ENCODE results near the gene ACADS. TPM values are rescaled to one million over a fixed set of nuclear protein-coding genes. Genes with fewer than 3 reads are reported as not detected.
"Not testable (repeated sequence)": the region's sequence is repeated elsewhere in the genome, so short reads cannot be mapped to it uniquely, and the experiment has no call there.

ACADS gene
- total RNA-seq, 1 donor from 2014 or later: 5.9 TPM

GRCh38 chr12:120721866-120722265 lies 3.8 kb upstream of the ACADS start:
- Mint-ChIP-seq H3K9me3 (no peaks in the 10 kb centered on the region), H3K27ac (ENCODE audit: unreplicated experiment) (no peak overlapping the region), H3K4me1 (peaks cover 18% of the 10 kb centered on the region), H3K27me3 (ENCODE audit: low read depth) (no peaks in the 10 kb centered on the region), H3K4me3 (no peak overlapping the region), H3K36me3 (ENCODE audit: low read depth) (peaks cover 11% of the 10 kb centered on the region)
- no peak for DNase-seq (ENCODE audit: low read depth, low spot score)
- TF ChIP-seq CTCF (conservative IDR thresholded peaks at IDR 0.05): no peak

DNA sequence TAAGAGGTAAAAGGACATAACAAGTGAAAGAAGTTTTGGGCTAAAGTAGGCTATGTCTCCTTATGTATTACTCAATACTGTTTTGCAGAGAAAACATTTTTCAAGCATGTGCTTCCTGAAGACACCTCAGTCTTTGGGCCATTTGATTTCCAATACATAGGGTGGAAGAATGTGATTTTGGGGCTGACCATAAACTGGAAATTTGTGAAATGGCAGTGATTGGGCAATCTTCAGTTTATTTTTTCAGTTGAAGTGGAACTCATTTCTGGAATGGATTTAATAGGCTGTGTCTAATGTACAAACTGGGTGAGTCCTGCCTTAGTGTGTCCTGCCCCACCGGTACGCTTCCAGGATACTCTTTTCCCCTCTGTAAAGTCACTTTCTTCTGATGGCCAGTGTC lies 2.8 kb upstream of the ACADS start:
- H3K9me3 Mint-ChIP-seq: no peaks in the 10 kb centered on the region
- no peak for DNase-seq (ENCODE audit: low read depth, low spot score)
- no peak overlapping the region for H3K4me3 Mint-ChIP-seq
- H3K27ac Mint-ChIP-seq (ENCODE audit: unreplicated experiment): no peak overlapping the region
- peaks cover 18% of the 10 kb centered on the region for H3K4me1 Mint-ChIP-seq
- no peak for TF ChIP-seq CTCF (conservative IDR thresholded peaks at IDR 0.05)
- H3K36me3 Mint-ChIP-seq (ENCODE audit: low read depth): peaks cover 11% of the 10 kb centered on the region
- H3K27me3 Mint-ChIP-seq (ENCODE audit: low read depth): no peaks in the 10 kb centered on the region

DNA sequence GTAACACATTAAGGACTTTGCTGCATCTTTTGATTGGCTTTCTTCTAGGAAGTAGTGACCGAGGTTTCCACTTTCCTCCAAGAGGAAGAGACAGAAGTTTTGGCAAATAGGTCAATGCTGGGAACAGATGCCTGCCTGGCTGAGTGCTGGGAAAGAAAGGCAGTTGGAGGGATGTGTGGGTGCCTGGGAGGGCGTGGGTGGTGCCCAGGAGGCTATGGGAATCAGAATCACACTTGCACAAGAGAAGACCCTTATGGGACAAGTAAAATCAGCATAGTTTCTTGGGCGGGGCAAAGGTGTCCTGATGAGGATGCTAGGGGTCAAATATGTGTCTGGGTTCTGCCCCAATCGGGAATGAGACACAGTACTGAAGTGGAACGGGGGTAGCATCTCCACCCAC lies 906 bp upstream of the ACADS start:
- Mint-ChIP-seq H3K27ac (ENCODE audit: unreplicated experiment) (peak overlapping the region; percentile 9), H3K9me3 (no peaks in the 10 kb centered on the region), H3K27me3 (ENCODE audit: low read depth) (no peaks in the 10 kb centered on the region), H3K4me3 (peak overlapping the region; percentile 84), H3K4me1 (peaks cover 18% of the 10 kb centered on the region), H3K36me3 (ENCODE audit: low read depth) (peaks cover 4% of the 10 kb centered on the region)
- DNase-seq (ENCODE audit: low read depth, low spot score): no peak
- TF ChIP-seq CTCF (conservative IDR thresholded peaks at IDR 0.05): no peak

DNA sequence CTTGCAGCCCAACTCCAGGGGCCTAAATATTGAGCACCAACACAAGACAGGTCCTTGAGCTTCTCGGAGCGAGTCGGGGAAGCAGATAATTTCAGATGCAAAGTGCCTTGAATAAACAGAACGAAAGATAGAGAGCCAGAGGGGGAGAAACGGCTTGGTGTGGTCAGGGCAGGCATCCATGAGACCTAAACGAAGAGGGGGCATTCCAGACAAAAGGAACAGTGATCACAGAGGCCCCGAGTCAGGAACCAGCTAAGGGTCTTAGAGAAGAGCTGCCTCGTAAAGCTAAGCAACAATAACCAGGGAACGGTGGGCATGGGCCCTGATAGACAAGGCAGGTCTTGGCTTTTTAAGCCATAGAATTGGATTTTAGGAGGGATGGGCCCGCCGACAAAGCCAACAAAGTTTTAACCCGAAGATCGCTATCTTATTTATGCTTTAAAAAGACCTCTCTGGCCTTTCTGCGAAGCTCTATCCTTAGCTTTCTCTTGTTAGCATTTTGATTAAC lies 421 bp upstream of the ACADS start:
- Mint-ChIP-seq H3K4me3 (peak overlapping the region; percentile 84), H3K4me1 (peaks cover 18% of the 10 kb centered on the region), H3K36me3 (ENCODE audit: low read depth) (peaks cover 4% of the 10 kb centered on the region), H3K27ac (ENCODE audit: unreplicated experiment) (peak overlapping the region; percentile 9), H3K9me3 (no peaks in the 10 kb centered on the region), H3K27me3 (ENCODE audit: low read depth) (no peaks in the 10 kb centered on the region)
- DNase-seq (ENCODE audit: low read depth, low spot score): no peak
- TF ChIP-seq CTCF (conservative IDR thresholded peaks at IDR 0.05): no peak

DNA sequence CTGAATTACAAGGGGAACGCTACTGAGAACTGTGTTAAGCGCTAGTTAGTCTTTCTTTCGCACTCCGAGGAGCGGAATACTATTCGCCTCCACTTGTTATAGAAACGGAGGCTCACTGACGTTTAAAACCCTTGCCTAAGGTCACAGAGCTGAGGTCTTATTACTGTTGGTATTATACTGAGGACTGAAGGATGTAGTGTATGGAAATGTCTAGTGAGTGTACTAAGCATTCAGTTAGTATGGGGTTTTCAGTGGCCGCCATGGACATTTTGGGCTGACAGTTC lies 826 bp downstream of the ACADS start:
- peaks cover 18% of the 10 kb centered on the region for H3K4me1 Mint-ChIP-seq
- H3K36me3 Mint-ChIP-seq (ENCODE audit: low read depth): peaks cover 8% of the 10 kb centered on the region
- no peak for TF ChIP-seq CTCF (conservative IDR thresholded peaks at IDR 0.05)
- peak overlapping the region; percentile 85 for H3K4me3 Mint-ChIP-seq
- no peak for DNase-seq (ENCODE audit: low read depth, low spot score)
- no peaks in the 10 kb centered on the region for H3K9me3 Mint-ChIP-seq
- no peaks in the 10 kb centered on the region for H3K27me3 Mint-ChIP-seq (ENCODE audit: low read depth)
- no peak overlapping the region for H3K27ac Mint-ChIP-seq (ENCODE audit: unreplicated experiment)

DNA sequence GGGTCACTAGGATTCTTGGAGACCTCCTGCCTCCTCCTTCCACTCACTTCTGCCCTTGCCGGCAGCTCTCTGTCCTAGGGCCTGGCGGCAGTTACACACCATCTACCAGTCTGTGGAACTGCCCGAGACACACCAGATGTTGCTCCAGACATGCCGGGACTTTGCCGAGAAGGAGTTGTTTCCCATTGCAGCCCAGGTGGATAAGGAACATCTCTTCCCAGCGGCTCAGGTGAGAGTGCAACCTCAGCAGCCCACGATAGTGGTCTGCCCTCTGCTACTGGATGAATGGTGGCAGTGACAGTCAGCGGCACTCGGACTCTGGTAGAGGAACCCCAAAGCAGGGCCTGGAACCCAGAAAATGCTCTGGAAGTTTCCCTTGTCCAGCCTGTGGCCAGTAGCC lies 1.3 kb downstream of the ACADS start:
- DNase-seq (ENCODE audit: low read depth, low spot score): no peak
- Mint-ChIP-seq H3K27me3 (ENCODE audit: low read depth) (no peaks in the 10 kb centered on the region), H3K4me1 (peaks cover 18% of the 10 kb centered on the region), H3K4me3 (peak overlapping the region; percentile 85), H3K36me3 (ENCODE audit: low read depth) (peaks cover 8% of the 10 kb centered on the region), H3K27ac (ENCODE audit: unreplicated experiment) (no peak overlapping the region), H3K9me3 (no peaks in the 10 kb centered on the region)
- TF ChIP-seq CTCF (conservative IDR thresholded peaks at IDR 0.05): no peak

GRCh38 chr12:120732198-120732597 lies 6.6 kb downstream of the ACADS start:
- H3K27me3 Mint-ChIP-seq (ENCODE audit: low read depth); DNase-seq (ENCODE audit: low read depth, low spot score); H3K27ac Mint-ChIP-seq (ENCODE audit: unreplicated experiment); H3K4me1 Mint-ChIP-seq; H3K9me3 Mint-ChIP-seq; H3K4me3 Mint-ChIP-seq: not testable (repeated sequence)
- peaks cover 14% of the 10 kb centered on the region for H3K36me3 Mint-ChIP-seq (ENCODE audit: low read depth)
